NB4 (cell line): ENCODE results near the gene OR52N5.

ENCODE experiments used
- DNase-seq: peaks from one replicate; pipeline ENCODE4 v3.0.0; 2010; ENCODE audit warnings: low read depth
- H3K4me3 ChIP-seq: one replicate; pipeline ENCODE4 v1.5.1; 2011; ENCODE audit warnings: mild to moderate bottlenecking, low read depth, low read length, moderate library complexity
- CTCF ChIP-seq: IDR thresholded peaks from one replicate; pipeline ENCODE4 v1.5.1; 2012; ENCODE audit warnings: low read depth, low read length
- MYC ChIP-seq: IDR thresholded peaks from 2 replicates; pipeline ENCODE4 v1.6.1; 2011; ENCODE audit warnings: low read depth, low read length
- POLR2A ChIP-seq: IDR thresholded peaks from 2 replicates; pipeline ENCODE4 v1.6.1; 2011; ENCODE audit warnings: mild to moderate bottlenecking; ENCODE audit not compliant: insufficient read length; ENCODE audit errors: extremely low read depth
- TF ChIP-seq, protein P1 (sequence below): IDR thresholded peaks from 2 replicates; pipeline ENCODE4 v1.6.1; 2011; ENCODE audit warnings: low read depth, low read length

The OR52N5 gene

DNA sequence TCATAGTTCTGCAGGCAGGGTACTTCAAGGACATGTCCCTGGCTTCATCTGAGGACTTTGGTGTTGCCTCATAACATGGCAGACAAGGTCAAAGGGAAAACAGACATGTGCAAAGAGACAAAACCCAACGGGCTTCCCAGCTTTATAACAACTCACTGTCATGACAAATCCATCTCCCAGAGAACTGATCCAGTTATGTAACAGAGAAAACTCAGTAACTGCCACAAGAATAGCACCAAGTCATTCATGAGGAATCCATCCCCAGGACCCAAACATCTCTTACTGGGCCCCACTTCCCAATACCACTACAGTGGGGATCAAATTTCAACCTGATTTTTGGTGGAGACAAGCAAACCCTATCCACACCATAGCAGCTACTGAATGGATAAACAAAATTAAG lies 16.1 kb downstream of the OR52N5 start:
- DNase-seq: no peak
- H3K4me3 ChIP-seq: no peak overlapping the region
- TF ChIP-seq, protein P1, sequence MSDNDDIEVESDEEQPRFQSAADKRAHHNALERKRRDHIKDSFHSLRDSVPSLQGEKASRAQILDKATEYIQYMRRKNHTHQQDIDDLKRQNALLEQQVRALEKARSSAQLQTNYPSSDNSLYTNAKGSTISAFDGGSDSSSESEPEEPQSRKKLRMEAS: no peak
- TF ChIP-seq MYC: no peak
- no peak for TF ChIP-seq CTCF
- no peak for TF ChIP-seq POLR2A

- no peak within 1 kb of the TSS for H3K4me3 ChIP-seq
- TF ChIP-seq, protein P1: no peak
- TF ChIP-seq CTCF (no peak), POLR2A (no peak), MYC (no peak)
- no peak for DNase-seq
Measured at GRCh38 chr11:5753943-5754342, 29.2 kb downstream of the OR52N5 start, which contains the start of gene OR52N4. OR52N4 (plus strand) TSS chr11:5754243; CDS start chr11:5754741, 498 bp downstream.

DNA sequence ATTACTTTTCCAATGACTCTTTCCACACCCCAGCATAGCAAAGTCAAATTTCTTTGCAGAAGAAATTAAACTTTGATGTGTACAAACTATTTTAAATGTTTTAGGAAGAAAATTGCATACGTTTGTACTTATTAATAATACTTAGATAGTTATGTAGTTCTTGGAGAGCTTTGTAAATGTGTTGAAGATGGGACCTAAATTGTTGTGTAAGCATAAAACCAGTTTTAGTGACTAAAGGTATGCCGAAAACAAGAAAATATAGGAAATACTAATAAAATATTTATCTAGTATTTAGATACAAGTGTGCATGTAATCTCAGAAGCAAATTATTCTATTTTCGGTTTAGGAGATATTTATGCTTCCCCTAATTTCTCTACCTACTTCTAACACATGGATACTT lies 33.3 kb downstream of the OR52N5 start:
- TF ChIP-seq, protein P1: no peak
- TF ChIP-seq MYC (no peak), CTCF (no peak), POLR2A (no peak)
- no peak for DNase-seq
- no peak overlapping the region for H3K4me3 ChIP-seq

- DNase-seq: no peak
- TF ChIP-seq MYC: no peak
- TF ChIP-seq, protein P1: no peak
- TF ChIP-seq CTCF: no peak
- TF ChIP-seq POLR2A: no peak
- no peak overlapping the region for H3K4me3 ChIP-seq
Measured at GRCh38 chr11:5746614-5747013, 36.5 kb downstream of the OR52N5 start.

GRCh38 chr11:5738431-5738830 lies 44.7 kb downstream of the OR52N5 start:
- H3K4me3 ChIP-seq: no peak overlapping the region
- no peak for DNase-seq
- TF ChIP-seq, protein P1: no peak
- no peak for TF ChIP-seq CTCF
- no peak for TF ChIP-seq POLR2A
- no peak for TF ChIP-seq MYC
